Stimulated activated naive CD8-positive, alpha-beta T cell treated with anti-CD3 and anti-CD28 coated beads, Interleukin-15, Interleukin-2, amounts not matched to agents 100 U/mL and 50 U/mL, for 24 hours (primary cell): ENCODE results near the gene NDST1.
"Not testable (repeated sequence)": the region's sequence is repeated elsewhere in the genome, so short reads cannot be mapped to it uniquely, and the experiment has no call there.

Source experiments
- ATAC-seq: fragments of 150-1000 bp; cut with Tn5 transposase; one replicate; pipeline ENCODE4 v1.10.0; 2021
- DNase-seq: peaks from one replicate; pipeline ENCODE4 v3.0.0; 2021

NDST1 gene

DNA sequence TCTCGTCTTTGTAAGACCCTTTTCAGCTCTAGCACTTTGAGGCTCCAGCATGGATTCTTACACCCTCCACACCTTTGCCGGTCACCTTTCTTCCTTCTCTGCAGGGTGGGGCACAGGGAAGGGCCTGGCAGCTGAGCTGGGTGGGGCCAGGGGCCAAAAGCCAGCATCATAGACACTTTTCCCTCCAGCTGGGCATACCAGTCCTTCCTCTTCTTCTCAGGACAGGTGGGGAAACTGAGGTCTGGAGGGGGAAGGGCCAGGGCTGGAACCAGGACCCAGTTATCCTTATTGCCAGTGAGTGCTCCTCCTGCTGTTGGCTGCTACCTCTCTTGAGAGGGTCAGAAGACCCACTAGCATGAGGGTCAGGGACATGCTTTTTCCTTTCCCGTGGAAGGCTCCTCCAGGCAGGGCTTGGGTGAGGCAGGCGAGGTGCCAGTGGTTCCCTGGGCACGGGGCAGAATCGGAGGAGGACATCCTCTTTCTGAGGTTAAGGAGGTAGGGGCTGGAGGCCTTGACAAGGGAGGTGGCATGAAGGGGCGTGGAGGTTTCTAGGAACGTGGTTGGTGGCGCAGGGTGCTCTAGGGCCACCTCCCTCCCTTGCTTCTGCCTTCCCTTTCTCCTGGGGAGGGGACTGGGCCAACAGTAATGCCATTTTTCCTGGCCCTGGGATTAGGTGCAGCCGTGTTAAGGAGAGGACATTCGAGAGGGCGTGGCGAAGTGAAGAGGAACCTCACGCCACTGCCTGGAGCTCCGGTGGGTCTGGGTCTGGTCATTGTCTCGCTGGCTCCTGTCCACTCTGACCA, at the start of gene NDST1:
Gene NDST1 (plus strand): TSS at position 658 of the 803 bp plus-strand sequence. CDS start 13,124 bp downstream, outside the sequence.
- ATAC-seq (no peak), DNase-seq (no peak)

DNA sequence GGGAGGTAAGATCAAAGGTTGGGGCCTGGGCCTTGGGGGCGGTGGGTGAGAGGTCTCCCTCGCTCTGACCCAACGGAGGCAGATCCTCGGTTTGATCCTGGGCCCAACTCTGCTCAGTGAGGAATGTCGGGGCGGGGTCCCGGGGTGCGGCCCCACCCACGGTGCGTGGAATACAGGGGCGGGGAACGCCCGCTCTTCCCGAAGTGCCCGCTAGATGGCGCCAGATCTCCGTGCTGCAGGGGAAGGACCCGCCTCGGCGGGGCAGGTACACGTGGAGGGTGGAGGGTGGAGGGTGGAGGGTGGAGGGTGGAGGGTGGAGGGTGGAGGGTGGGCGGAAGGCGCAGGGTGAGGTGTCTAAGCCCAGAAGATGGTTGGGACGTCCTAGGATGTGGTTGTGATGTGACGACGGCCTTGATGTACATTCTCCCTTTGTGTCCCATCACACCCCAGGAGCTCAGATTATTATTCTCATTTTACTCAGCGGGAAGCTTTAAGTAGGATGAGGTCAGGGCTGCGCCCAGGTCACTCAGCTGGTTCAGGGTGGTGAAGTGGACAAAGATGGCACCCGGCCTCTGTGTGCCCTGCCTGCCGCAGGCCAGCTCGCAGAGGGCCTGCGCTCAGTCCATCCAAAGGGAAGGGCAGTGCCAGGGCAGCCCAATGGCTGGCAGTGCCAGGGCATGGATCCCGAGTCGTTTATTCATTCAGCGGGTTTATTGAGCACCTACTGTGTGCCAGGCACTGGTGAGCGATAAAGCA, 49.0 kb upstream of the NDST1 start:
- ATAC-seq (peak; percentile 91), DNase-seq (peak; percentile 92)

DNA sequence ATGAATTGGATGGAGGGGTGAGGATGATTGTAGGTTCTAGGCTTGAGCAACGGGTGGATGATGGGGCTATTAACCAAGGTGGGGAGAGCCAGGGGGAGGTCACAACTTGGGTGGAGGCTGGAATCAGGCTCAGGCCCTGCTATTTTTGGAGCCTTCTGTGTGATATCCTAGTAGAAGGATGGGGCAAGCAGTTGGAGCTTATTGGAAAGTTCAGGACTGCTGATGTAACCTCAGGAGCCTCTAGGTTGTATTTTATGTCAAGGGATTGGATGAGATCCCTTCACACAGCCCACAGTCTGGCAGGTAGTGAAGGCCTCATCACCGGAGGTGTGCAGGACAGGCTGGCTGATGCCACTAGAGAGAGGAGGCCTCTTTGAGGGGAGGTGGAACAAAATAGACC, 47.1 kb upstream of the NDST1 start:
- no peak for ATAC-seq
- DNase-seq = no peak

DNA sequence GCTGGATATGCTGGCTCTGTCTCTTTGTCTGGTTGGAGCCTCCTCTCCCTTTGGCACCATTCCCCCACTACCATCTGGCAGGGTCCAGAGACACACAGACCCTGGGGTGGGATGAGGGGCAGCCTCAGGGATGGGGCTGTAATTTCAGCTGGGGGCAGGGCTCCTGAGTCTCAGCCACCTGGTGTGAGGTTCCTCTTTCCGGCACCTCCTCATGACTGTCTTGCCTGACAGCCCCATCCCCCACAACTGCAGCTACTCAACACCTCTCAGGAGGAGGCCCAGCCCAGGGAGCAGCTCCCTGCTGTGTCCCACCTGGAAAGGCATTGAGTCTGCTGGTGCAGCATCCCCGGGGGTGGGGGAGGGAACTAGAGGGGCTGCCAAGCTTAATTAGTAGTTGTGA, 46.7 kb upstream of the NDST1 start:
- no peak for DNase-seq
- ATAC-seq = no peak

DNA sequence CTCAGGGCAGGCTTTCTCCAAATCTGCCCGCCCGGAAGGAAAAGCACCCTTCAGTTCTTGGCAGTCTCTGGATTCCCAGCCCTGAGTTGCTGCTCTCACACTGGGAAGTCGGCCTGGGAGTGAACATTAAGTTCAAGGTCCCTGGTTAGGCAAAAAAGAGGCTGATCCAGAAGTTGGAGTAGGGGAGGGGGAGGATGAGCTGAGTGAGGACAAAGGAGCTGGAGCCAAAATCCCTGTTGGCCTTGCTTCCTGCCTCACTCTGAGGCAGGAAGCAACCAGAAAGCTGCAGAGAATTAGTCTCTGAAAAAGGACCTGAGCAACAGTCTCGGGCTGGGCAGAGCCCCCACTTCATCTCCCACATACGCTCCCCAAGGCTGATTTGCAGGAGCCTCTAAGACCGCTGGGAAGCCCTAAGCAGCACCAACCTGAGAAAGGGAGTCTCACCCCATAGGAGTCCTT, 43.3 kb upstream of the NDST1 start:
- ATAC-seq = no peak
- DNase-seq = no peak

DNA sequence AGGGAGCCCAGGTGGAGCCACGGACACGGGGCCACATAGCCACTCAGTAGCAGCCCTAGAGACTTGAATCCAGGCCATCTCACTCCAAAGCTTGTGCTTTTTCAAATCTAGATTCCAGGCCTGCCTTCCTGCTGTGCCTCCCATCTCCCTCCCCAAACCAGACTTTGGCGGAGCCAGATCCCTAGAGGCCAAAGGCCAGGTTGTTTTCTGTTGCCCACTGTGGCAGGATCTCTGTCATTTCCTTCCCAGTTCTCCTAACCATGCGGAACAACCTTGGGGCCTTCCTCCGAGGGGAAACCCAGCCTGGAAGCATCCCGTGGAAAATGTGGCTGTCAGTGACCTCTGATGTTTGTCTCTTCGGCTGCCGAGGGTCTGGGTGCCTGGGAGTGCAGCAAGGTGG, 42.0 kb upstream of the NDST1 start:
- DNase-seq = no peak
- ATAC-seq = no peak

DNA sequence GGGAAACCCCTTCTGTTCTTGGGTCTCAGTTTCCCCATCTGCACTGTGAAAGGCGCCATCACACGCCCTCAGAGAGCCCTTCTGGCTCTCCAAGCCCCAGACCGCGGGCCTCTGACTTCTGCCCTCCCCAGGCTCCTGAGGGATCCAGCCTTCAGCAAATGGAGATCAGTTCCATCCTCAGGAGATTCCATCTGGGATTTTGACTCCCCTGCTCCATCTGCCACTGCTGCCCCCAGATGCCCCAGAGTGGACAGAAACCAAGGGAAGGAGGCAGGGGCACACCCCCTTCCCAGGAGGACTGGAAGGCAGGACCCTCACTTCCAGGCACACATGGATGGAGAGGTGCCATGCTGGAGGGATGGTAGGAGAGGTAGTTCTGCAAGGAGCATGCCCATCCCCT, 39.7 kb upstream of the NDST1 start:
- DNase-seq = no peak
- no peak for ATAC-seq

DNA sequence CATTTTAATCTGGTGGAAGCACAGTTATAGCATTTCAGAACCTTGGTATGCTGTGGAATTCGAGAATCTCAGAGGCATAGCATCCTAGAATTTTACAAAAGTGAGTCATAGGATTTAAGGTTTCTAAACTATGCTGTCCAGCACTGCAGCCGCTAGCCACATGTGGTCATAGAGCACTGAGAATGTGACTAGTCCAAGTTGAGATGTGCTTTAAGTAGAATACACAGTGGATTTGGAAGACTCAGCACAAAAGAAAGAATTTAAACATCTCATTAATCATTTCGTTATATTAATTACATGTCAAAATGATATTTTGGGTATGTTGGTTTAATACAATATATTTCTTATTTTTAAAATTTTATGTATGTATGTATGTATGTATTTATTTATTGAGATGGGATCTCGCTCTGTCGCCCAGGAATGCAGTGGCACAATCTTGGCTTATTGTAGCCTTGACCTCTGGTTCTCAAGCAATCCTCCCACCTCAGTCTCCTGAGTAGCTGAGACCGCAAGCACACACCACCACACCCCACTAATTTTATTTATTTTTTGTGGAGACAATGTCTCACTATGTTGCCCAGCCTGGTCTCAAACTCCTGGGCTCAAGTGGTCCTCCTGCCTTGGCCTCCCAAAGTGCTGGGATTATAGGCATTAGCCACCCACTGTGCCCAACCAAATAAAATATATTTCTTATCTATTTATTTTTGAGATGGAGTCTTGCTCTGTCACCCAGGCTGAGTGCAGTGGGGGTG, 38.0 kb upstream of the NDST1 start:
- no peak for ATAC-seq
- no peak for DNase-seq

DNA sequence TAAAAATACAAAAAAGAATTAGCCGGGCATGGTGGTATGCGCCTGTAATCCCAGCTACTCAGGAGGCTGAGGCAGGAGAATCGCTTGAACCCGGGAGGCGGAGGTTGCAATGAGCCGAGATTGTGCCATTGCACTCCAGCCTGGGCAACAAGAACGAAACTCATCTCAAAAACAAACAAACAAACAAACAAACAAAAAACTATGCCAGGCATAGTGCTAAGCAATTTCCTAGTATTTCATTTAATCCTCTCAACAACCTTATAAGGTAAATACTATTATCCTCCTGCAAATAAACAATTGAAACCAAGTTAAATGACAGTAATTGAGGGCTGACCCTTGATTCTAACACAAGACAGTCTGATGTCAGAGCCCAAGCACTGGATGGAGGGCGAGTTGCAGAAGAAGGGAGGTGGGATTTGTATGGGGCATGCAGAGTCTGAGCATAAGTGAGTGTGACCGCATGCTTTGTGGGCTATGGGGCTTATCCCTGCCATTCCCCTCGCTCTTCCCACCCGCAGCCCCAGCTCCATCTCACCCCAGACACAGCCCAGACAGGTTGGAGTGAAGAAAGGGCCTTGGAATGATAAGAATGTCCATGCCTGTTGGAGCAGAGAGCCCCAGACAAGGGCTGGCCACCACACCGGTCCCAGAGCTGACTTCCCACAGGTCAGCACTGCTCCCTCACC, 34.1 kb upstream of the NDST1 start:
- ATAC-seq (no peak), DNase-seq (no peak)

DNA sequence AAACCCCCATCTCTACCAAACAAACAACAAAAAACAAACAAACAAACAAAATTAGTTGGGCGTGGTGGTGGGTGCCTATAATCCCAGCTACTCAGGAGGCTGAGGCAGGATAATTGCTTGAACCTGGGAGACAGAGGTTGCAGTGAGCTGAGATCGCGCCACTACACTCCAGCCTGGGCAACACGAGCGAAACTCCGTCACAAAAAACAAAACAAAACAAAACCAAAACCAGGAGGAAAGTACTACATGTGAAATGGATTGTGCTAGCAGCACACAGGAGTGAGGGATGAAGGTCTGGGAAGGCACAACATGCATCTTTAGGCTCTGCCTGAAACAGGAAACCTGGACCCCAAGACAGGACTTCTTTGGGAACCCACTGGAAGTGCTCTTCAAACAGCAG, 31.4 kb upstream of the NDST1 start:
- ATAC-seq, DNase-seq: not testable (repeated sequence)

DNA sequence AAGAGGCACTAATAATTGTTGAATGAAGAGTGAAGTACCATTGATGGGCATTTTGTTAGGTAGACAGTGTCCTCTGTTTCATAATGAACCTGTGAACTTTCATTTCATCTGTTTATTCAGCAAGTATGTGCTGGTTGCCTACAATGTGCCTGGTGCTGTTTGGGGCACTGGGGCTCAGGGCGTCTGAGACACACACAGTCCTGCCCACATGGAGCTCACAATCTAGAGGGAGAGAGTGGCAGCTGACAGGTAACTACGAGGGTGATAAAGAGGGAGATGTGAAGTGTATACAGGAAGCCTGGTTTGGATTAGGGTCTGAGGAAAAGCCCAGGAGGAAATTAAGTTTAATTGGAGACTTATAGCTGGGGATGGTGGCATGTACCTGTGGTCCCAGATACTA, 28.5 kb upstream of the NDST1 start:
- no peak for DNase-seq
- ATAC-seq = no peak

DNA sequence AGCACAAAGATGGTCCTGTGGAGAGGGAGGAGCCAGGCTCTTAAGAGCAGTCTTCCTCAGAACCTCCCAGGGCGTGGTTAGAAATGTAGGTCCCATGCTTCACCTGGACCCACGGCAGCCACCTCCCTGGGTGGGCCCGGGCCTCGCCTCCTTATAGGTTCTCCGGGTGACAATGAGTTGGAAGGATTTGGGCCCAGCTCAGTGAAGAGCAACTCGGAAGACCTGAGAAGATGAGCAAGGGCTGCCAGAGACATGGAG, 26.3 kb upstream of the NDST1 start:
- ATAC-seq = no peak
- DNase-seq = no peak

DNA sequence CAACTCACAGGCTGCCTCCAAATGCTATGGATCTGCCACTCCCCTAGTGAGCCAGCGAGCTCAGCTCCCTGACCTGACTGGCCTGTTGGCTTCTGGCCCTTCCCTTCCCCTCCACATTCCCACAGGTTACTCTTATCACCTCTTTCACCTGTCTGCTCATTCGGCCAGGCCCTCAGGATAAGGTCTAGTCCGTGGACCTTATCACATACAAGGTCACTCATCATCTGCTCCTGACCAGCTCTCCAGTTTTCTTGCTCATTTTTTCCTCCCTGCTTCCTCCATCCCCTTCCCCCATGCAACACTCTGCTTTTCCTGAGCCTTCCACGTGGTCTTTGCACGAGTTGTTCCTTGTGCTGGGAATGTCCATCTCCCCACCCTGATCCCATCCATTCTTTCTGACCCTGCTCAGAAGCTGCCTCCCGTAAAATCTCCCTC, 25.9 kb upstream of the NDST1 start:
- no peak for DNase-seq

DNA sequence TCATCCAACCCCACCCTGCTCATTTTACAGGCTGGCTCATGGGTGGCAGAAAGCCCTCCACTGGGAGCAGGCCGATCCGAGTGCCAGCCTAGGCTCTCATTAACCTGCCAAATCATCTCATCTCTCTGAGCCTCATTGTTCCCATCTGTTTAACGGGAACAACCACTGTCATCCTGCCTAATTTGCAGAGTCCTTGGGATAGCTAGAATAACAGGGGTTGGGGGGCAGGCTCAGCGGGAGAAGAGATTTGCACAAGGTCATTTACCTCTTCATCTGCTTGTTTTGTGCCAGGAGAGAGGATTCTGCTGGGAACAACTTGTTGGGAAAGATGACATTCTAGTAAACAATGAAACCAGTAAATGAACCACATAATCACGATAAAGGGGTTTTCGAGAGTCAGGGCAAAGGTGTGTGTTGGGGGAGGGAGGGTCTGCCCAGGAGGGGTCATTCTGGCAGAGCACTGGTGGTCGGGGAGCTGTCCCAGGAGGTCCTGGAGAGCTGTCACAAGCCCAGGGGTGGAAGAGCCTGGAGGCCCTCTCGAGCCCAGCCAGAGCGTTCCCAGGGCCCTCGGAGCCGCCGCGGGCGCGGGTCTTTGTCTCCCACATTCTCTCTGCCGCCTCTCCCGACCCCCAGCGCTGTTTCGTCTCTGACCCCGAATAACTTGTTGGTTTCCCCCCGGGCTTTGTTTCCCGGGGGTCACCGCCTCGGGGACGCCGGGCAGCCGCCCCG, 22.8 kb upstream of the NDST1 start:
- ATAC-seq (no peak), DNase-seq (no peak)

More for the DNA sequence above, 25.9 kb upstream of the NDST1 start:
- ATAC-seq = no peak

DNA sequence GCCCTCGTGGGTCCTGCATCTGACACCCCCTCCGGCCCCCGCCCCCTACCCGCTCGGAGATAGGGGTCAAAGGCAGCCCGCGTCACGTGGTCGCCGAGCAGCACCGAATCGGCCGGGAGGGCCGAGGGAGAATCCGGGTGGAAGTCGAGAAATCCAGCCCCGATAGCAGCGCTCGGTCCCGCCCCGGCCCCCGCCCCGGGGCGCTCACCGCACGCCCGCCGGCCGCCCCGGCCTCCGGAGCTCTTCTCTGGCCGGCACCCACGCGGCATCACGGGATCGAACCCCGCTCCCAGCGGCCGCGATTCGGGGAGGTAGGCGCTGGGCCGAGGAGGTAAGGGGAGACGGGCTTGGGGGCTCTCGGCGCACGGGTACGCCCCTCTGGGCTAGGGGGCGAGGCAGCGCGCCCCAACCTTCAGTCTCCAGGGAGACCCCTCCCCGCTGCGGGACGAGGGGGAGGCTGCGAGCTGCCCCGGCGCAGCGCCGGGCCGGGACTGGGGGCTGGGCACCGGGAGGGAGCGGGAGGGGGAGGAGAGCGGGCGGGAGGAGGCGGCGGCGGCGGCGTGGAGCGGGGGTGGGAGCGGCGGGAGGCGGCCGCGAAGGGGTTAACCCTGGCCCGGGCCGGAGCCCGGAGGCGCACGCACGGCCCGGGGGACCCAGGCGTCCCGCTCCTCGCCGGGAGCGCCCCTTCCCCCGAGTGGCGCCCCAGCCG, 22.1 kb upstream of the NDST1 start:
- ATAC-seq (peak; percentile 37), DNase-seq (peak; percentile 47)

DNA sequence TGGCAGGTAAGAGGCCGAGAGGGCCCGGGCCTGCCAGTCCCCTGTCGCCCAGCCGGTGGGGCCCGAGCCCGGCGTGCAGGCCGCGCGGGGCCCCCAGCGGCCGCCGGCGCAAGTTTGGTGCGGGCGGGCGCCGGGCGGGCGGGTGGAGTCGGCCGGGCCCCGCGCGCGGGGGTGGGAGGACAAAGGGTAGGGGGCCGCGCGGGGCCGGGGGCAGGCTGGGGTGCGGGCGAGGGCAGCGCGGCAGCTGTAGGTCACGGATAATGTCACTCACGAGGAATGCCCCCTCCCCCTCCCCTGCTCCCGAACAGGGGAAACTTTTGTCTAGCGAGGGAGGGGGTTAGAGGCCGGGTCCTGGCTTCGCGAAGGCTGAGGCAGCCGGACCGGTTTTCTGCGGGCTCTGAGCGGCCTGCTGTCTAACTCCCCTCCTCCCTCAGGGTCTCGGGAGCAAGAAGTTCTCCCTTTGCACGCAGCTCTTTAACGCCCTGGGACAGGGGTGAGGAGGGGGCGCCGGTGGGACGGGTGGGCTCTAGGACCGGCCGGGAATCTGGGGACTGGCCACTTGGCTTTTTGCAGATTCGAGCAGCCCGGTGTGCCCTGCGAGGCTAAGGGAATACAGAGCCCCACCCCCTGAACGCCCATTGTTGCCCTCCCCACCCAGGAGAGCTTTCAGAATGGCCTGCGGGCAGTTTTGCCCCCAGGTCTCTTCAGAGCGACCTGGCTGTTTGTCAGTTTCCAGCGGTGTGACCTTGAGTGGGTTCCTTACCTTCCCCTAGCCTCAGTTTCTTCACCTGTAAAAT, 21.3 kb upstream of the NDST1 start:
- DNase-seq (peak; percentile 62), ATAC-seq (peak; percentile 42)

DNA sequence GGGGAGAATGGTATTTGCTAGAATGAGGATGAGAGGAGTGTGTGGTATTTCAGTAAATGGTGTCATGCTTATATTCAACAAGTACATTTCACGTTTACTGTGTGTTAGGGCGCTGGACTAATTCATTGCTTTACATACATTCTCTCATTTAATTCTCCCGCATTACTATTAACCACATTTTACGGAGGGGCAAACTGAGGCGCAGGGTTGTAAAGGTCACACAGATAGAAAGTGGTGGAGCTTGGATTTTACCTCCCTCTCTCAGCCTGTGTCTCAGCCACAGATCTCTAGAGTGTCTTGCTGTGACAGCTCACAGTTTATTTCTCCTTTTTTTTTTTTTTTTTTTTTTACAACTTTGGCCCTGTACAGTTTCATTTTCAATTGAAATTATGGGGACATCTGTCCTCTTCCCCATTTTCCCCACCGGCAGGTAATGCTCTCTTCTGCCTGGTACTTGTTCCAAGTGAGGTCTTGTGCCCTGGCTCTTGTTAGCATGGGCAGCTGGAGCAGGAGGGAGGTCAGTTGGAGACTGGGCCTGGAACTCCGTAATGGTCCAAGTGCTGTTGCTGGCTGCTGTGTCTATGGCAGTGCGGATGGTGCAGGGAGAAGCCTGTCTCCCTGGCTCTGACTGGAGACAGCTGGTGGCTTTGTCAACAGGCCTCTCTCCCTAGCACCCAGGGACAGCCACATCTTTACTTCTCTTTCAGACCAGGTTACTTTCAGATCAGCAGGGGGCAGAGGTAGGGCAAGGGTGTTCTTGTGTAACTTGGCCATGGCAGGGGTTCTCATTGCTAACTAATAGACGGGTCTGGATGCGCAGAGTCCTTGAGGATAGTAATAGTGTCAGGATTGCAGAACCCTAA, 20.5 kb upstream of the NDST1 start:
- DNase-seq (no peak), ATAC-seq (no peak)

DNA sequence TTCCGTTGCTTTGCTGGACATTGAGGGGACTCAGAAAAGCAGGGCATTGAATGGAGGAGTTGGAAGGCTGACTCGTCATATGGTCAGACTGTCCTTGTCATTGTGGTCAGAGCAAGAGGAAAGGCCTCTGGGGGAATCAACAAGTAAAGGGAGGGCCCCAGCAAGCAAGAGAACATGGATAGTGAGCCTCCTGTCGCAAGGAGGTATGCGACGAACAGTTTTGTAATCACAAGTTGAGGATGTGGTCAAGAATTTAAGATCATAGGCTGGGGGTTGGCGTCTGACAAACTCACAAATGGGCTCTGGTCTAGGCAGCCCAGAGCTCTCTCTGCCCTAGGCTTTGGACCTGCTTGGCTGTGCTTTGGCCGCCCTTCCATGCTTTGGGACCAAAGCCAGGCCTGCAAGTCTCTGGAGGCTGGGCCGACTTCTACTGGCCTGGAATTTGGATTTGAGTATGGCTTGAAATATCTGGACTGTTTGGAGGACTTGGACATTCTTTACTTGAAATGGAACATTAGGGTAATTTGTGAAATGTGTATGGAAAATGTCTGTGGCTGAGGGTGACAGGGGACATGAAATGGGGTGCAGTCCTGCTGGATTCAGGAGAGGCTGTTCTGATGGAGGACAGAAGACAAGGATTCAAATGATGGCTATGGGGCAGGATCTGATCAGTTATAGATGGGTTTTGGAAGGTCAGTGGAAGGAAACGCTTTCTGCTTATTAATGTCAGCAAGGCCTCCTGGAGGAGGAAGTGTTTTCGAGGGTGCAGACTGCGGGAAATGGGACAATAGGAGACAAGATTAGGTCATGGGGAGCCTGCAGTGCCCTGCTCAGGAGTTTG, 19.2 kb upstream of the NDST1 start:
- no peak for ATAC-seq
- DNase-seq = no peak
